B cell (primary cell): ENCODE data around the gene STPG4. TPM values are rescaled to one million over a fixed set of nuclear protein-coding genes. Genes with fewer than 3 reads are reported as not detected.

Experiments used
- ATAC-seq: fragments of 200-7000 bp; cut with Tn5 transposase; one replicate; pipeline ENCODE4 v1.10.0; 2021; ENCODE audit warnings: low read depth, mild to moderate bottlenecking, moderate number of reproducible peaks, moderate library complexity
- CTCF ChIA-PET: fragments of 350-600 bp; sonication (Branson Sonifier 250); formaldehyde crosslinking; loops from one replicate; lab custom pipeline; 2021; ENCODE audit warnings: antibody characterized with exemption, inconsistent platforms; lab: Charles Lee
- POLR2A ChIA-PET: fragments of 350-600 bp; sonication (Branson Sonifier 250); formaldehyde crosslinking; loops from one replicate; lab custom pipeline; 2021; ENCODE audit warnings: antibody characterized with exemption; lab: Charles Lee
- DNase-seq: peaks from one replicate; pipeline ENCODE4 v3.0.0; 2013
- H2AFZ ChIP-seq: 2 replicates; pipeline ENCODE4 v1.6.1; 2012; ENCODE audit warnings: mild to moderate bottlenecking, low read depth, low read length; ENCODE audit not compliant: insufficient read depth, poor library complexity, severe bottlenecking
- H3K27ac ChIP-seq, 2 donors: 1 replicate in 1 of 2; 2 replicates in 1 of 2; pipeline ENCODE4 v1.5.1; 2012 to 2013; ENCODE audit warnings: low read length in 2 of 2, mild to moderate bottlenecking in 2 of 2, moderate library complexity in 1 of 2
- H3K27me3 ChIP-seq, 4 experiments: fragments of 200-600 bp in 1 of 4; sonication (generic) in 1 of 4; replicated peaks in 1 of 4; 1 replicate in 2 of 4; 2 replicates in 2 of 4; pipeline versions ENCODE4 v1.6.1 to v1.7.0; 2013 to 2016; ENCODE audit warnings: low read length in 3 of 4, mild to moderate bottlenecking in 2 of 4, mixed read lengths in 1 of 4, moderate library complexity in 1 of 4; ENCODE audit not compliant: insufficient read depth in 4 of 4, control insufficient read depth in 3 of 4; ENCODE audit errors: control extremely low read depth in 1 of 4
- H3K36me3 ChIP-seq, 2 experiments: replicated peaks in 1 of 2; 1 replicate in 1 of 2; 2 replicates in 1 of 2; pipeline versions ENCODE4 v1.6.1 to v1.7.1; 2013; ENCODE audit warnings: low read length in 1 of 2; ENCODE audit not compliant: insufficient read depth in 2 of 2, control insufficient read depth in 1 of 2; ENCODE audit errors: control extremely low read depth in 1 of 2, extremely low read depth in 1 of 2
- H3K4me1 ChIP-seq, 2 donors: fragments of 200-600 bp in 1 of 2; sonication (generic) in 1 of 2; 1 replicate in 1 of 2; 2 replicates in 1 of 2; pipeline versions ENCODE4 v1.5.1 to v1.6.1; 2013 to 2017; ENCODE audit warnings: low read length in 2 of 2; ENCODE audit not compliant: control insufficient read depth in 2 of 2, insufficient read depth in 2 of 2
- H3K4me2 ChIP-seq: replicated peaks from 2 replicates; pipeline ENCODE3; 2012; ENCODE audit warnings: mild to moderate bottlenecking, low read depth, low read length; ENCODE audit not compliant: poor library complexity, severe bottlenecking
- H3K4me3 ChIP-seq, 5 experiments: fragments of 200-600 bp in 1 of 5; sonication (generic) in 1 of 5; 1 replicate in 3 of 5; 2 replicates in 2 of 5; pipeline versions ENCODE4 v1.5.1 to v1.7.0; 2011 to 2016; ENCODE audit warnings: low read length in 4 of 5, mild to moderate bottlenecking in 4 of 5, low read depth in 2 of 5, control low read depth in 1 of 5, moderate library complexity in 1 of 5; ENCODE audit not compliant: insufficient read depth in 1 of 5; ENCODE audit errors: control extremely low read depth in 1 of 5, extremely low read depth in 1 of 5
- H3K79me2 ChIP-seq: fragments of 200-600 bp; sonication (generic); one replicate; pipeline ENCODE4 v1.6.0; 2016; ENCODE audit warnings: low read length; ENCODE audit not compliant: control insufficient read depth, insufficient read depth
- H3K9ac ChIP-seq: fragments of 200-600 bp; sonication (generic); 2 replicates; pipeline ENCODE4 v1.6.1; 2017; ENCODE audit warnings: mild to moderate bottlenecking, low read length, moderate library complexity
- H3K9me3 ChIP-seq, 3 donors: one replicate each; pipeline versions ENCODE4 v1.6.1 to v1.7.1; 2013; ENCODE audit warnings: low read length in 2 of 3; ENCODE audit not compliant: control insufficient read depth in 2 of 3, insufficient read depth in 1 of 3; ENCODE audit errors: control extremely low read depth in 1 of 3
- H4K20me1 ChIP-seq: 2 replicates; pipeline ENCODE4 v1.6.0; 2012; ENCODE audit warnings: mild to moderate bottlenecking, low read length; ENCODE audit not compliant: insufficient read depth, control insufficient read depth, poor library complexity, severe bottlenecking
- H3K27ac Mint-ChIP-seq: one replicate; pipeline ENCODE4 v1.8.0; 2021; ENCODE audit warnings: mixed read lengths
- H3K27me3 Mint-ChIP-seq: one replicate; pipeline ENCODE4 v1.8.0; 2021; ENCODE audit warnings: mixed read lengths
- H3K4me1 Mint-ChIP-seq: one replicate; pipeline ENCODE4 v1.8.0; 2021; ENCODE audit warnings: mixed read lengths
- H3K4me3 Mint-ChIP-seq: one replicate; pipeline ENCODE4 v1.8.0; 2021; ENCODE audit warnings: mixed read lengths
- H3K9me3 Mint-ChIP-seq: one replicate; pipeline ENCODE4 v1.8.0; 2022; ENCODE audit warnings: mixed read lengths; ENCODE audit not compliant: insufficient read depth
- EZH2 ChIP-seq: IDR thresholded peaks from 2 replicates; pipeline ENCODE4 v1.6.1; 2012; ENCODE audit warnings: borderline replicate concordance, low read depth, mild to moderate bottlenecking, moderate library complexity, low read length; ENCODE audit not compliant: insufficient read depth, poor library complexity, severe bottlenecking
- WGBS: methylation state at CpG from one replicate; pipeline ENCODE4 v1.1.5; 2013; ENCODE audit warnings: missing lambda C conversion rate; ENCODE audit not compliant: insufficient coverage; 5-methylcytosine and 5-hydroxymethylcytosine counted together
- intact Hi-C: fragments of 100-400 bp; cut with micrococcal nuclease; formaldehyde crosslinking; loops from one replicate; pipeline ENCODE4 v1.10.0; 2022
- polyA plus RNA-seq: library from polyadenylated mRNA; depleted of rRNA; stranded (reverse); fragments of >200 nt; gene quantifications from 2 replicates; pipeline ENCODE4 v1.2.3, GENCODE V29; 2012
- total RNA-seq, 2 donors: library from RNA; stranded (reverse); fragments of 120-200 nt in 1 of 2; gene quantifications; 1 replicate in 1 of 2; 2 replicates in 1 of 2; pipeline versions ENCODE4 v1.2.3 to v1.2.4, GENCODE V29; 2013 to 2022
- TF ChIP-seq, protein P1 (sequence below): fragments of 200-600 bp; IDR thresholded peaks from one replicate; pipeline ENCODE4 v1.8.0; 2022; ENCODE audit warnings: antibody characterized with exemption, mild to moderate bottlenecking

The STPG4 gene
- total and polyA plus RNA-seq, 2 donors (not counting 1 experiment from before 2014, with no cell fraction given) = 0.31 to 0.79 TPM

- DNase-seq (no peak), ATAC-seq (no peak)
- Mint-ChIP-seq H3K9me3 (no peaks in the 10 kb centered on the region), H3K4me1 (no peaks in the 10 kb centered on the region), H3K4me3 (no peak overlapping the region), H3K27ac (no peak overlapping the region), H3K27me3 (peaks cover 12% of the 10 kb centered on the region)
- H3K4me2 ChIP-seq = no peak overlapping the region
- no peaks in the 10 kb centered on the region for H4K20me1 ChIP-seq
- no peaks in the 10 kb centered on the region for H3K4me1 ChIP-seq
- ChIA-PET POLR2A (no interaction called here), CTCF (interaction anchor here (0.9 to 1.1 kb wide), 3 partner anchors 104 to 211 kb away, joined by 3 to 4 read pairs (median 3); no protein-coding TSS in a partner anchor)
- WGBS = no CpG with 5 or more reads among the region's 1 CpG
- no peak overlapping the region for H3K4me3 ChIP-seq
- H3K27me3 ChIP-seq = peaks cover 0 to 3% (median 0%) of the 10 kb centered on the region in 4 experiments
- no peak overlapping the region for H3K27ac ChIP-seq
- no peaks in the 10 kb centered on the region for H3K36me3 ChIP-seq
- H2AFZ ChIP-seq = no peak overlapping the region
- H3K9ac ChIP-seq = no peak overlapping the region
- H3K79me2 ChIP-seq = no peaks in the 10 kb centered on the region
- no peaks in the 10 kb centered on the region for H3K9me3 ChIP-seq
- intact Hi-C loops = no loop called here
- TF ChIP-seq EZH2 = no peak
- TF ChIP-seq, protein P1, sequence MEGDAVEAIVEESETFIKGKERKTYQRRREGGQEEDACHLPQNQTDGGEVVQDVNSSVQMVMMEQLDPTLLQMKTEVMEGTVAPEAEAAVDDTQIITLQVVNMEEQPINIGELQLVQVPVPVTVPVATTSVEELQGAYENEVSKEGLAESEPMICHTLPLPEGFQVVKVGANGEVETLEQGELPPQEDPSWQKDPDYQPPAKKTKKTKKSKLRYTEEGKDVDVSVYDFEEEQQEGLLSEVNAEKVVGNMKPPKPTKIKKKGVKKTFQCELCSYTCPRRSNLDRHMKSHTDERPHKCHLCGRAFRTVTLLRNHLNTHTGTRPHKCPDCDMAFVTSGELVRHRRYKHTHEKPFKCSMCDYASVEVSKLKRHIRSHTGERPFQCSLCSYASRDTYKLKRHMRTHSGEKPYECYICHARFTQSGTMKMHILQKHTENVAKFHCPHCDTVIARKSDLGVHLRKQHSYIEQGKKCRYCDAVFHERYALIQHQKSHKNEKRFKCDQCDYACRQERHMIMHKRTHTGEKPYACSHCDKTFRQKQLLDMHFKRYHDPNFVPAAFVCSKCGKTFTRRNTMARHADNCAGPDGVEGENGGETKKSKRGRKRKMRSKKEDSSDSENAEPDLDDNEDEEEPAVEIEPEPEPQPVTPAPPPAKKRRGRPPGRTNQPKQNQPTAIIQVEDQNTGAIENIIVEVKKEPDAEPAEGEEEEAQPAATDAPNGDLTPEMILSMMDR = no peak
Measured at GRCh38 chr2:47196499-47196898, 41.4 kb upstream of the STPG4 start.

DNA sequence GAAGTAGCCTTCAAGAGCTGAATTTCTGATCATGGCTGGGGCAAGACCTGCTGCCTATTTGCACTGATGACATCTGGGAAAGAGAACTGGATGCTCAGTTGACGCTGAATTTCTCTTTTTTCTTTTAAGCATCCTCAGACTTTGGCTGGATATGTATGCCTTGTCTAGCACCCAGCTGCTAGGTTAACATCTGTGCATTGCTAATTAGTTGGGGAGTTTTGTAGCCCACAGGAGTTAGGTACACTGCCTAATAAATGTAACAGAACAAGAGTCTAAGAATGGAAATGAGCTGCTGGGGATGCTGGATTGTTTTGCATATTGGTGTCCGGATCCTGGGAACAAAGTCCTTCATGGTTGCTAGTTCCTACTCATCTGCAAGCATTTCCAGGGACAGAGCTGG is 40.9 kb upstream of the STPG4 start:
- Histone ChIP-seq H3K9ac (no peak overlapping the region), H3K36me3 (no peaks in the 10 kb centered on the region), H2AFZ (no peak overlapping the region), H3K9me3 (no peaks in the 10 kb centered on the region), H3K79me2 (no peaks in the 10 kb centered on the region), H3K4me2 (no peak overlapping the region), H3K27ac (no peak overlapping the region), H3K27me3 (peaks cover 0 to 3% (median 0%) of the 10 kb centered on the region in 4 experiments), H4K20me1 (no peaks in the 10 kb centered on the region), H3K4me3 (no peak overlapping the region), H3K4me1 (no peaks in the 10 kb centered on the region)
- peaks cover 12% of the 10 kb centered on the region for H3K27me3 Mint-ChIP-seq
- ATAC-seq (no peak), DNase-seq (no peak)
- CTCF ChIA-PET = interaction anchor here (0.9 to 1.1 kb wide), 2 partner anchors 198 to 211 kb away, joined by 3 to 4 read pairs; no protein-coding TSS in a partner anchor
- H3K4me1 Mint-ChIP-seq = no peaks in the 10 kb centered on the region
- WGBS = 100% methylated on average over 1 of the region's 2 CpGs
- no peak overlapping the region for H3K4me3 Mint-ChIP-seq
- no peaks in the 10 kb centered on the region for H3K9me3 Mint-ChIP-seq
- POLR2A ChIA-PET = no interaction called here
- intact Hi-C loops = no loop called here
- TF ChIP-seq, protein P1 = no peak
- TF ChIP-seq EZH2 = no peak
- H3K27ac Mint-ChIP-seq = no peak overlapping the region
